Body of pancreas (tissue), 4 donors: Measurements from ENCODE around the gene ITGA1.

ENCODE experiments used
- POLR2A ChIP-seq, 3 donors: fragments of 450-650 bp; IDR thresholded peaks; one replicate each; pipeline ENCODE4 v1.6.1; 2016; ENCODE audit warnings: antibody characterized with exemption in 3 of 3, mild to moderate bottlenecking in 2 of 3
- TF ChIP-seq, protein P1 (sequence below), 7 experiments: fragments of 450-650 bp in 4 of 7; fragments of 200-600 bp in 3 of 7; sonication (generic) in 3 of 7; IDR thresholded peaks; one replicate each; pipeline ENCODE4 v1.5.1; 2016 to 2019; ENCODE audit warnings: antibody characterized with exemption in 7 of 7

DNA sequence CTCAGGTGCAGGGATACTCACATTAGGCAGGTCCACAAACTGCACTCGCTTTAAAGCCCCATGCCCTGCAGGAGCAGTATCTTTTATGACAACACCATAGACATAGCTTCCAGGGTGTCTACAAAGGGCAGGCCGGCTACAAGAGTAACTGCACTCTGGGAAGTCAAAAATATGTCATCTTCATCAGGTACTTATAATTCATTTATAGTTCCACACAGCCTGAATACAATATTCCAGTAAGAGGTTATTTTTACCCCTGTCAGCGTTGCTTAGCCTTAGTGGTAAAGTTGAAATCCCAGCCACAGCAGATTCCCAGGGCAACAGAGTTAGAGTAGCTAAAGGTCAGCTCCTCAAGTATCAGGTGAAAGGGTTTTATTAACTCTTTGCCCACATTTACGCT, 119.1 kb downstream of the ITGA1 start:
- TF ChIP-seq, protein P1, sequence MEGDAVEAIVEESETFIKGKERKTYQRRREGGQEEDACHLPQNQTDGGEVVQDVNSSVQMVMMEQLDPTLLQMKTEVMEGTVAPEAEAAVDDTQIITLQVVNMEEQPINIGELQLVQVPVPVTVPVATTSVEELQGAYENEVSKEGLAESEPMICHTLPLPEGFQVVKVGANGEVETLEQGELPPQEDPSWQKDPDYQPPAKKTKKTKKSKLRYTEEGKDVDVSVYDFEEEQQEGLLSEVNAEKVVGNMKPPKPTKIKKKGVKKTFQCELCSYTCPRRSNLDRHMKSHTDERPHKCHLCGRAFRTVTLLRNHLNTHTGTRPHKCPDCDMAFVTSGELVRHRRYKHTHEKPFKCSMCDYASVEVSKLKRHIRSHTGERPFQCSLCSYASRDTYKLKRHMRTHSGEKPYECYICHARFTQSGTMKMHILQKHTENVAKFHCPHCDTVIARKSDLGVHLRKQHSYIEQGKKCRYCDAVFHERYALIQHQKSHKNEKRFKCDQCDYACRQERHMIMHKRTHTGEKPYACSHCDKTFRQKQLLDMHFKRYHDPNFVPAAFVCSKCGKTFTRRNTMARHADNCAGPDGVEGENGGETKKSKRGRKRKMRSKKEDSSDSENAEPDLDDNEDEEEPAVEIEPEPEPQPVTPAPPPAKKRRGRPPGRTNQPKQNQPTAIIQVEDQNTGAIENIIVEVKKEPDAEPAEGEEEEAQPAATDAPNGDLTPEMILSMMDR (IDR thresholded peaks at IDR 0.05): no peak
- TF ChIP-seq POLR2A (IDR thresholded peaks at IDR 0.05): no peak
